Measurements from ENCODE around the gene FRMD5. TPM values are rescaled to one million over a fixed set of nuclear protein-coding genes. Genes with fewer than 3 reads are reported as not detected.

FRMD5 gene
- total RNA-seq, 3 donors from 2014 or later: 1.8 to 2.3 (median 1.9) TPM

DNA sequence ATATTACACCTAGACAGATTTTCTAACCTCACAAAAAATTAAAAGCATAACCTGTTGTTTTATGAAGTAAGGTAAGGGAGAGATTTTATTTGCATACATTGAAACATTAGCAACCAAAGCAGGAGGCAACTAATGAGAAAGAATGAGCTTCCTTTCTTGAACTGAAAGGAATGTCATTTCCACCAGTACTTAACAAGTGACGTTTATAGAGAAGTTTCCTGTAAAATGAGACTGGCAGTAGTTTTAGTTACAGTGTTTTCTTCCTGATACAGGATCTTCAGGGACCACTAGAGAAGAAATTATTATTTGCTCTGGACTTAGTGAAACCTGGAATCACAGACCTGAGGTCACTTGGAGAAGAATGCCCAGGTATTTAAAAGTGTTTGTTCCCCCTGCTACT lies 27.4 kb upstream of the FRMD5 start:
- DNase-seq: no peak
- TF ChIP-seq, protein P1, sequence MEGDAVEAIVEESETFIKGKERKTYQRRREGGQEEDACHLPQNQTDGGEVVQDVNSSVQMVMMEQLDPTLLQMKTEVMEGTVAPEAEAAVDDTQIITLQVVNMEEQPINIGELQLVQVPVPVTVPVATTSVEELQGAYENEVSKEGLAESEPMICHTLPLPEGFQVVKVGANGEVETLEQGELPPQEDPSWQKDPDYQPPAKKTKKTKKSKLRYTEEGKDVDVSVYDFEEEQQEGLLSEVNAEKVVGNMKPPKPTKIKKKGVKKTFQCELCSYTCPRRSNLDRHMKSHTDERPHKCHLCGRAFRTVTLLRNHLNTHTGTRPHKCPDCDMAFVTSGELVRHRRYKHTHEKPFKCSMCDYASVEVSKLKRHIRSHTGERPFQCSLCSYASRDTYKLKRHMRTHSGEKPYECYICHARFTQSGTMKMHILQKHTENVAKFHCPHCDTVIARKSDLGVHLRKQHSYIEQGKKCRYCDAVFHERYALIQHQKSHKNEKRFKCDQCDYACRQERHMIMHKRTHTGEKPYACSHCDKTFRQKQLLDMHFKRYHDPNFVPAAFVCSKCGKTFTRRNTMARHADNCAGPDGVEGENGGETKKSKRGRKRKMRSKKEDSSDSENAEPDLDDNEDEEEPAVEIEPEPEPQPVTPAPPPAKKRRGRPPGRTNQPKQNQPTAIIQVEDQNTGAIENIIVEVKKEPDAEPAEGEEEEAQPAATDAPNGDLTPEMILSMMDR (IDR thresholded peaks at IDR 0.05): no peak
- intact Hi-C loops (cut with DNase I, micrococcal nuclease): no loop called here
- Histone ChIP-seq H3K9me3 (no peaks in the 10 kb centered on the region), H3K4me1 (ENCODE audit: low read depth) (no peaks in the 10 kb centered on the region), H3K4me3 (no peak overlapping the region), H3K36me3 (ENCODE audit: low read depth) (no peaks in the 10 kb centered on the region)
- no peak for ATAC-seq

GRCh38 chr15:44219073-44219472 lies 24.0 kb upstream of the FRMD5 start:
- intact Hi-C loops (cut with DNase I, micrococcal nuclease): no loop called here
- Histone ChIP-seq H3K4me3 (no peak overlapping the region), H3K4me1 (ENCODE audit: low read depth) (no peaks in the 10 kb centered on the region), H3K36me3 (ENCODE audit: low read depth) (no peaks in the 10 kb centered on the region), H3K9me3 (no peaks in the 10 kb centered on the region)
- TF ChIP-seq, protein P1 (IDR thresholded peaks at IDR 0.05): no peak
- ATAC-seq: no peak
- no peak for DNase-seq

GRCh38 chr15:44216958-44217357 lies 21.9 kb upstream of the FRMD5 start:
- Histone ChIP-seq H3K4me3 (no peak overlapping the region), H3K9me3 (no peaks in the 10 kb centered on the region), H3K36me3 (ENCODE audit: low read depth) (no peaks in the 10 kb centered on the region), H3K4me1 (ENCODE audit: low read depth) (no peaks in the 10 kb centered on the region)
- intact Hi-C loops (cut with DNase I, micrococcal nuclease): no loop called here
- DNase-seq (no peak), ATAC-seq (no peak)
- TF ChIP-seq, protein P1 (IDR thresholded peaks at IDR 0.05): no peak

DNA sequence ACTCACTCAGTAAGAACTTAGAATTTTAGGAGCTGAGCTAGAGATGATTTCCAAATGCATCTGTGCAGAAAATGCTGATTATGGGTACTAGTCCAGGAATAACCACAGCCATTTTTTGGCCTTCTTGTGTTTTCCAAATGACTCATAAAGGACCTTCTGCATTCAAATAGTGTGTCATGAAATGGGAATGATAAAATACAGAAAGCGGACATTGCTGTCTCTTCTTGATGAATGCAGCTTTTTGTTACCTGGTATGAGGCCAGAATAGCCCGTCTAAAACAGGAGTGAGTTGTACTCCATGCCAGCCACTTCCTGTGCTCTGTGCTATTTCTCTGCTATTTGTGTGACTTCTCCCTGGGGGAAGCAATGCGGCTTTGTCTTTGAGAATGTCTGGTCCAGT lies 20.5 kb upstream of the FRMD5 start:
- TF ChIP-seq, protein P1 (IDR thresholded peaks at IDR 0.05): no peak
- Histone ChIP-seq H3K9me3 (no peaks in the 10 kb centered on the region), H3K36me3 (ENCODE audit: low read depth) (no peaks in the 10 kb centered on the region), H3K4me3 (no peak overlapping the region), H3K4me1 (ENCODE audit: low read depth) (no peaks in the 10 kb centered on the region)
- intact Hi-C loops (cut with DNase I, micrococcal nuclease): no loop called here
- ATAC-seq (no peak), DNase-seq (no peak)

DNA sequence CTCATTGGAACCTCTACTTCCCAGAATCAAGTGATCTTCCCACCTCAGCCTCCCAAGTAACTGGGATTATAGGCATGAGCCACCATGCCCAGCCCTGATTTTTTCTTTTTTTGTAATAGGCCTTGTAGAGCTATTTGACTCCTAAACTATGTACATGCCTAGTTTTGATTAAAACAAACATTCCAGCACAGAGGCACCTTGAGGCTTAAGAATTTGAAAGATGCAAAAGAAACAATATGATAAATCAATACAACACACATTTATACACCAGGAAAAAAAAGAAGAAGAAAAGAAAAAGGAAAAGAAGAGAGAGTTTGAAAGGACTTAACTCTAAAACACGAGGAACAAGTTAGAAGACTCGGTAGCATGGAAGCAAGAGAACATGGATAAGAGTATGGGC lies 13.9 kb upstream of the FRMD5 start:
- Histone ChIP-seq H3K4me3 (no peak overlapping the region), H3K4me1 (ENCODE audit: low read depth) (no peaks in the 10 kb centered on the region), H3K36me3 (ENCODE audit: low read depth) (no peaks in the 10 kb centered on the region), H3K9me3 (no peaks in the 10 kb centered on the region)
- no peak for ATAC-seq
- DNase-seq: no peak
- intact Hi-C loops (cut with DNase I, micrococcal nuclease): no loop called here
- TF ChIP-seq, protein P1 (IDR thresholded peaks at IDR 0.05): no peak

DNA sequence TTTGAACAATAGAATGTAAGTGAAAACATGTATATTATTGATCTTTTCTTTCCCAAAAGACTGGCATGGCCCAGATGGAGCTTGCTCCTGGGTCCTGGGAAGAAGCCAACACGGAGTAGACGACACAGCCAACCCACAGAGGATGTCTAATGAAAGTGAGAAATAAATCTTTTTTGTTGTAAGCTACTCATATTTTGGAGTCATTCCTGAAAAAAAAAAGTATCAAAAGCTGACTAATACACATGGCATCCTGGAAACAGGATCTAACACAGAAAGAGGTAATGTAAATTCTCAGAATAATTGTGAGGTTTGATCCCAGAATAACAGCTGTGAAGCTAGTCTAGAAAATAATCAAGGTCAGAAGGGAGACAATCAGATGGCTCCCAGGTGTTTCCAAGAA lies 12.6 kb upstream of the FRMD5 start:
- no peak overlapping the region for H3K4me3 ChIP-seq
- TF ChIP-seq, protein P1 (IDR thresholded peaks at IDR 0.05): no peak
- H3K36me3 ChIP-seq (ENCODE audit: low read depth): no peaks in the 10 kb centered on the region
- no peaks in the 10 kb centered on the region for H3K4me1 ChIP-seq (ENCODE audit: low read depth)
- no peaks in the 10 kb centered on the region for H3K9me3 ChIP-seq
- intact Hi-C loops (cut with DNase I, micrococcal nuclease): no loop called here
- ATAC-seq (no peak), DNase-seq (no peak)
